Measurements from ENCODE around the gene CTSO. TPM values are rescaled to one million over a fixed set of nuclear protein-coding genes. Genes with fewer than 3 reads are reported as not detected.

CTSO gene
- total and polyA plus RNA-seq, 2 of the 8 experiments (the other 6 are each of a cell fraction or from before 2014, with no cell fraction given): 0.39 to 0.41 TPM

DNA sequence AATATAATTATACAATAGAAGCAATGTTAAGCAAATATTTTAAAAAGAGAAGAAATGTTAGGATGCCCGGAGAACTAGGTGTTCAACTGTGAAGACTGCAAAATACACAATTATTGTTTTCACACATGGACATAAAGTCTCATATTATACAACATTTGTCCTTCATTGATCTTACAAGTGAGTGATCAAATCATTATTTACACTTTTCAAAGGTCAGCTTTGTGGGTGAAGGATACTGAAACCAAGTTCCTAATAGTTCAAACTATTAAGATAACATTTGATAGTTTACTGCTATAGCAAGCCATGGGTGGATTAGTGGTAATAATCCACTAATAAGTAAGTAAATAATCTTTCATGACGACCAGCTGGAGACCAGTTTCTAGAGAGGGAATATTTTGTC is 23.3 kb downstream of the CTSO start:
- CTCF ChIA-PET (ENCODE audit: partially characterized antibody): interaction anchor here (1.3 kb wide), 1 partner anchor 120 kb away, joined by 4 read pairs; no protein-coding TSS in a partner anchor
- TF ChIP-seq POU5F1 (IDR thresholded peaks at IDR 0.05; ENCODE audit: low read depth, low read length): no peak

More for the DNA sequence above, 23.3 kb downstream of the CTSO start:
- Histone ChIP-seq H3K27ac (ENCODE audit: low read depth, low read length) (no peak overlapping the region), H3K4ac (replicated peaks; ENCODE audit: insufficient read length, low read depth, low read length) (no peak overlapping the region), H4K20me1 (replicated peaks in 1 of 2; ENCODE audit: control insufficient read depth in 1 of 2, insufficient read depth in 2 of 2, low read length in 2 of 2) (no peaks in the 10 kb centered on the region), H4K91ac (replicated peaks; ENCODE audit: insufficient read length, low read length) (no peak overlapping the region), H2AK5ac (ENCODE audit: low read depth, low read length) (no peak overlapping the region), H3K23ac (ENCODE audit: insufficient read length) (no peak overlapping the region), H2AFZ (ENCODE audit: low read length) (no peak overlapping the region), H2BK120ac (replicated peaks; ENCODE audit: low read depth, low read length) (no peak overlapping the region), H3K79me1 (ENCODE audit: low read depth, low read length) (no peaks in the 10 kb centered on the region), H3K4me2 (ENCODE audit: insufficient read depth in 1 of 2, low read depth in 2 of 2, low read length in 2 of 2) (no peak overlapping the region), H3K9me3 (ENCODE audit: insufficient read depth in 2 of 2, low read depth in 1 of 2, low read length in 1 of 2) (peaks cover 5 to 11% of the 10 kb centered on the region in 2 experiments; a peak in 2 of 4 replicates), H2BK12ac (ENCODE audit: low read depth, low read length) (no peak overlapping the region), H3K18ac (ENCODE audit: extremely low read depth, low read length) (no peak overlapping the region), H3K79me2 (ENCODE audit: control insufficient read depth in 1 of 2, insufficient read depth in 2 of 2, low read length in 2 of 2) (no peaks in the 10 kb centered on the region), H4K8ac (ENCODE audit: extremely low read depth, insufficient read depth, low read length) (no peak overlapping the region), H3K9ac (replicated peaks in 1 of 4; ENCODE audit: extremely low read depth in 1 of 4, low read depth in 3 of 4, low read length in 3 of 4) (no peak overlapping the region), H3K14ac (ENCODE audit: insufficient read length) (no peak overlapping the region), H3K36me3 (ENCODE audit: control insufficient read depth in 2 of 4, insufficient read depth in 4 of 4, low read length in 3 of 4) (no peaks in the 10 kb centered on the region), H3K23me2 (ENCODE audit: low read depth, low read length) (no peaks in the 10 kb centered on the region), H2BK15ac (ENCODE audit: low read length) (no peak overlapping the region), H2BK5ac (ENCODE audit: low read depth, low read length) (no peak overlapping the region), H4K5ac (ENCODE audit: insufficient read length, low read depth, low read length) (no peak overlapping the region), H2BK20ac (ENCODE audit: low read length) (no peak overlapping the region), H3K56ac (replicated peaks; ENCODE audit: insufficient read length, low read depth, low read length) (no peak overlapping the region), H3K4me1 (replicated peaks in 1 of 4; ENCODE audit: control insufficient read depth in 3 of 4, insufficient read depth in 4 of 4, low read length in 3 of 4) (no peaks in the 10 kb centered on the region), H3K27me3 (replicated peaks in 1 of 4; ENCODE audit: control insufficient read depth in 3 of 4, extremely low read depth in 1 of 4, insufficient read depth in 3 of 4, low read length in 3 of 4) (no peaks in the 10 kb centered on the region), H3K4me3 (ENCODE audit: extremely low read depth in 1 of 4, insufficient read depth in 2 of 4, low read depth in 3 of 4, low read length in 4 of 4) (no peak overlapping the region)
- DNase-seq (ENCODE audit: low read depth in 1 of 2, low spot score in 2 of 2) (no peak), FAIRE-seq (no peak)
- 94% methylated on average over 2 of the region's 2 CpGs; no CpG with 5 or more reads in 1 of the 2 experiments for WGBS, 2 experiments (ENCODE audit: extremely low coverage in 1 of 2, insufficient coverage in 1 of 2, insufficient read length in 1 of 2, insufficient replicate concordance in 2 of 2, low coverage in 1 of 2, low lambda C conversion rate in 2 of 2, missing lambda C conversion rate in 1 of 2)
- POLR2A ChIA-PET (ENCODE audit: partially characterized antibody): no interaction called here
